NCI-H510A (cell line): ENCODE measurements around the gene NAALADL1.
"Not testable (repeated sequence)": the region's sequence is repeated elsewhere in the genome, so short reads cannot be mapped to it uniquely, and the experiment has no call there.

ENCODE experiments used
- DNase-seq: peaks from one replicate; lab custom pipeline; 2025; lab: John Stamatoyannopoulos, UW

Gene NAALADL1

DNA sequence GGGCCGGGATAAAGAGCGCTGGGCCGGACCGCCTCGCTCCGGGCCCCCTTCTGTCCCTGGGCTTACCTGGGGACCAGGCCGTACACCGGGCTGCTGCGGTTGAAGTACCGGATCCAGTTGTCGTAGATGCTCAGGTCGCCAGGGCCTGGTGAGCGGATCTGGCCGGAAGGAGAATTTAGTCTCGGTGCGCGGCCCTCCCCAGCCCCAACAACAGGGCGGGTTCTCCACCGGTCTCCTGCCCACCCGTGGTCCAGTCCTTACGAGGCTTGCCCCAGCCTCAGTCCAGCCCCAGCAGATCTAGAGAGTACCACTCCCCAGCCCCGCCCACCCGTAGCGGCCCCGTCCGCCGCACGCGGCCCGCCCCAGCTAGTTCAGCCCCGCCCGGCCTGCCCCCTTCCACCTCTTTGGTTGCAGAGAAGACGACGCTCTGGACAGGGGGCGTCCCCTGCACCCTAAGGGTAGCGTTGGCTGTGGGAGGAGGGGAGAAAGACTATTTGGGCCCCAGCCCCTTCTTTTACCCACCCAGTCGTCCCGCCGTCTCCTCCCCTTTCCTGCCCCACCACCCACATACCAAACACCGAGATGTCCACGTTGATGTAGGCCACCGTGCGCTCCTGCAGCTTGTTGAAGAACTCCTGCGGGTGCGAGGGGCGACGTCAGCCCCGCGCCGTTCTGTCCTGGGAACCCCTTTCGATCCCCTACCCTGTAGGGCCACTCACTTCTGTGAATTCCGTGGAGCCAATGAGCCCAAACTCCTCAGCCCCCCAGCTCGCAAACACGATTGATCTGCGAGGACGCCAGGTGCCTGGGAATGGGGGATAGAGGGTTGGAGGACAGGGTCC lies 10.6 kb downstream of the NAALADL1 start:
- no peak for DNase-seq

DNA sequence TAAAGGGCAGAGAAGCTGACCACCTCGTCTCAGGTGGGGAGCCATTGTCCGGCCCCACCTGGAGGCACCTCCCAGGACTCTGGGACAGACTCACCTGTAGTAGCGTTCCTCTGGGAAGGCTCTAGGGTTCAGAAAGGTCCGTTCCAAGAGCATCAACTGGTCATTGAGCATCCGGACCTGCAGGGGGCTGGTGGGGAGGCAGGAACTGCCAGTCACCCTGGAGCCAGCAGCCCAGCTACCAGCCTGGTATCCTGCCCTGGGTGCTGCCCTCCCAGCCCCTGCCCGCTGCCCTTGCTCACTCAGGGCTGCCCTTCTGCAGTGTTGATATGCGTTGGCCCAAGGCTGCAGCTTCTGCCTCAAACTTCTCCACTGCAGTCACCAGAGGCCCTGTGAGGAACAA lies 12.6 kb downstream of the NAALADL1 start:
- DNase-seq: no peak

- no peak for DNase-seq
Measured at GRCh38 chr11:65045061-65045460, 13.3 kb downstream of the NAALADL1 start.

DNA sequence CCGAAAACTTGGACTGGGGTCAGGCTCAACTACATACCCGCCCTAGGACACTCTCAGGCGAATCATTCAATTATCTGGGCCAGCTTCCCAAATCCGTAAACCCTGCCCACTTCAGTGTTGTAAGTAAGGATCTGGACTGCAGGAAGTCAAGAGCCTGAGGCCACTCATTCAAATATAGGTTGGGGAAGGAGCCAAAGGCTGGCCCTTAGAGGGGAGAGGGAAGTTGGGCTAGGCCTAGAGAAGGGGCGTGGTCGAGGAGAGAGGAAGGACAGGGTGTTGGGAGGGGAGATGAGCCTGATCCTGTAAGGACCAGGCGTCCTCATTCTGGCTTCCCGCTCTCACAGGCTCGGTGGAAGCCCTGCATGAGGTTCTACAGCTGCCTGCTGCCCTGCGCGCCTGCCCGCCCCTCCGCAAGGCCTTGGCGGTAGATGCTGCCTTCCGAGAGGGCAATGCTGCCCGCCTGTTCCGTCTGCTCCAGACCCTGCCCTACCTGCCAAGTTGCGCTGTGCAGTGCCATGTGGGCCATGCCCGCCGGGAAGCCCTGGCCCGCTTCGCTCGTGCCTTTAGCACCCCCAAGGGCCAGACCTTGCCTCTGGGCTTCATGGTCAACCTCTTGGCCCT lies 14.4 kb downstream of the NAALADL1 start:
- no peak for DNase-seq

- no peak for DNase-seq
Measured at GRCh38 chr11:65042891-65043290, 15.5 kb downstream of the NAALADL1 start.

DNA sequence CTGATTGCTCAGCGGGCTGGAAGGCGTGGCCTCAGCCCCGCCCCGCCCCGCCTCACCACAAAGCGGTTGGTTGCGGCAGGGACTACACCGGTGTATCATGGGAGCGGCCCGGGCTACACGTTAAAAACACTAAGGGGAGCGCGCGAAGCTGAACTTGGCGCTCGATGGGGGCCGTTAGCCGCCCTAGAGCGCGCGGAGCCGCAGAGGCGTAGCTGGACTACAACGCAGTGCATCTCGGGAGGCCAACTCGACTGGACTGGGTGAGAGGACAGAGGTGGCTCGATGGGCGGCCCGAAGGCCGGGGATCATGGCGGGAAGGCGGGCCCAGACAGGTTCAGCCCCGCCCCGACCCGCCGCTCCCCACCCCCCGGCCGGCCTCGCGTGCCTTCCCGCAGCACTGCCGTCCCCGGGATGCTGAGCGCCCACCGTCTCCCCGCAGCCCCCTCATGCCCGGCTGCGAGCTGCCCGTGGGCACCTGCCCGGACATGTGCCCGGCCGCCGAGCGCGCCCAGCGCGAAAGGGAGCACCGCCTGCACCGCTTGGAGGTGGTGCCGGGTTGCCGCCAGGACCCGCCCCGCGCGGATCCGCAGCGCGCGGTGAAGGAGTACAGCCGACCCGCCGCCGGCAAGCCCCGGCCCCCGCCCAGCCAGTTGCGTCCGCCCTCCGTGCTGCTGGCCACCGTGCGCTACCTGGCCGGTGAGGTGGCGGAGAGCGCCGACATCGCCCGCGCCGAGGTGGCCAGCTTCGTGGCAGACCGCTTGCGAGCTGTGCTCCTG lies 17.3 kb downstream of the NAALADL1 start, which contains the start of gene SAC3D1:
Gene SAC3D1 (plus strand): TSS at position 364 of the 776 bp plus-strand sequence. CDS start 83 bp downstream, at position 447.
- peak; percentile 98 for DNase-seq

DNA sequence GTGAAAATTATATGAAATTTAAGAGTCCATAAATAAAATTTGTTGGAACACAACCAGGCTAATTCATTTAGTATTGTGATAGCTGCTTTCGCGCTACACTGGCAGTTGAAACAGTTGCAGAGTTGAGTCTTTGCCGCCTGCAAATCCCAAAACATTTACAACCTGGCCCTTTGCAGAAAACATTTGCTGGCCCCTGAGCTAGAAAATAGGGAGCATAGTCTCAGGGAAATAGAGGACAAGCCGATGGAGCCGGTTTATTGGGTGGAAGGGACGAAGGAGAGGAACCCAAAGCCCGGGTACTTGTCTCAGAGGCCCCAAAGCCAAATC lies 17.9 kb downstream of the NAALADL1 start:
- no peak for DNase-seq

GRCh38 chr11:65036931-65037330 lies 21.4 kb downstream of the NAALADL1 start:
- no peak for DNase-seq

- no peak for DNase-seq
Measured at GRCh38 chr11:65035579-65035978, 22.8 kb downstream of the NAALADL1 start.

DNA sequence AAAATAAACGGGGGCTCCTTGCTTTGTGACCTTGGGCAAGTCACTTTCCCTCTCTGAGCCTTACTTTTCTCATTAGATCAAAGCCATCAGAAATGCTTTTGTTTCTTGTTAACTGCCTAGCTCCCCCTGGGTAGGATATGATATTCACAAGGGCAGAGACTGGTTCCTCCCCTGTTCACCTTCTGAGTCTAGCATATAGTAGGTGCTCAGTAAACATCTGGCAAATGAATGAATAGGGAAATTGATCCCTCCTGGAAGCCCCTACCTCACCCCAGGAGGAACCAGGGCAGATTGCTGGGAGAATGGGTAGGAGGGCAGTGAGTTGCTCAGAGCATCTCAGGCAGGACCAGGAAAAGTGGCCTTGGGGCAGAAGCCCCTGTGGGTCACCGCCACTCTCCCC lies 23.9 kb downstream of the NAALADL1 start:
- no peak for DNase-seq

DNA sequence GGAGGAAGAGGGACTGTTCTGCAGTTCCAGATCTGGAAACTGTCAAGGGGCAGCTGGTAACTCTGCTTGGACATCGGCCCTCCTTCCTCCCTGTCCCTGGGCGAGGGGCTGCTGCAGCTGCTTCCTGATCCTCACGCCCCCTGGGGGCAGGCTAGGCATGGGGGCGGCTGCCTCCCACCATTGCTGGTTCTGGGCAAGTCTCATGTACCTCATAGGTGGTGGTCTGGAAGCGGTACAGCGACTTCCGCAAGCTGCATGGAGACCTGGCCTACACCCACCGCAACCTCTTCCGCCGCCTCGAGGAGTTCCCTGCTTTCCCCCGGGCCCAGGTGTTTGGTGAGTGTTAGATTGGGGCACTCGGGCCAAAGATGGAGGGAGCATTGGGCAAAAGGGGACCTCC lies 26.1 kb downstream of the NAALADL1 start:
- no peak for DNase-seq

DNA sequence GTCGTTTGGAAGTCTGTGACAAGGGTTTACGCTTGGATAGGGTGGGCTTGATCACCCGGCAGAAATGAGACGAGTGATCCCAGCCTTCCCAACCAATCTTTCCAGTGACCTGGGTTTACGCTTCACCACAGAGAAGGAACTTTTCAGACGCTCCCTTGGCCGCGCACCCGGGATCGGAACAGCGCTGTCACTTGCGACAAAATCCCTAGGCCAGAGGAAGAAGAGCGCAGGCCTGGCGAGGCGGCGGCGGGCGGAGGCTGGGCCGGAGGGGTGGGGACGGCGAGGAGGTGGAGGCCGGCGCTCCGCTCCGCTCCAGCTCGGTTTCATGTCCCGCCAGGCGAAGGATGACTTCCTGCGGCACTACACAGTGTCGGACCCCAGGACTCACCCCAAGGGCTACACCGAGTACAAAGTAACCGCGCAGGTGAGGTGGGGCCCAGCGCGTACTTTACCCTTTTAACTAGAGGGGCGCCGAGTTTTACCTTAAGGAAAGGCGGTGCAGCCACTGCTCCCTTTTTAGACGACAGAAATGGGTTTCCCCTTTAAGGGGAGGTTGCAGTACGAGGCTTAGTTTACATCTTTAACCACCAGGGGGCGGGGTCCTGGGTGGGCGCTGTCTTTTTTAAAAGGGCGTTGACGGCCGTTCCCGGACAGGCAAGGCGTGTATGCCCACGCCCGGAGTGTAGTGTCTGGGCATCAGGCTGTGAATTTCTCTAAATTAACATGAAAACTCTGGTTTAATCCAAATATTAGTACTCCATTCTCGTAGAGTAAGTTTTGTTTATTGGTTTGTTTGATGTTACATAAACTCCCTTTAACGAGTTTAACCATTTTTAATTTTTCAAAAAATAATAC lies 30.9 kb downstream of the NAALADL1 start, which contains the start of gene SNX15:
Gene SNX15 (plus strand): TSS at position 227 of the 855 bp plus-strand sequence. CDS start 99 bp downstream, at position 326.
- peak; percentile 96 for DNase-seq

- no peak for DNase-seq
Measured at GRCh38 chr11:65026810-65027209, 31.5 kb downstream of the NAALADL1 start.

DNA sequence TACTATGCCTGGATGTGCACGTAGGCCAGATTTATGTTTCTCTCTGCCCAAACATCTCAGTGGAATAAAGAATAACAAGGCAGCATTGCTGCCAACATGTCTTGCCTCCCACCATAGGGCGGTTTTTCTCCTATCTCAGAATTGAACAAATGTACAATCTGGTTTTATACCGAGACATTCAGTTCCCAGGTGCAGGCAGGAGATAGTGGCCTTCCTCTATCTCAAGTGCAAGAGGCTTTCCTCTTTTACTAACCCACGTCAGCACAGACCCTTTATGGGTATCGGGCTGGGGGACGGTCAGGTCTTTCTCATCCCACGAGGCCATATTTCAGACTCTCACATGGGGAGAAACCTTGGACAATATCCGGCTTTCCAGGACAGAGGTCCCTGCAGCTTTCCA lies 34.9 kb downstream of the NAALADL1 start:
- not testable (repeated sequence) for DNase-seq

DNA sequence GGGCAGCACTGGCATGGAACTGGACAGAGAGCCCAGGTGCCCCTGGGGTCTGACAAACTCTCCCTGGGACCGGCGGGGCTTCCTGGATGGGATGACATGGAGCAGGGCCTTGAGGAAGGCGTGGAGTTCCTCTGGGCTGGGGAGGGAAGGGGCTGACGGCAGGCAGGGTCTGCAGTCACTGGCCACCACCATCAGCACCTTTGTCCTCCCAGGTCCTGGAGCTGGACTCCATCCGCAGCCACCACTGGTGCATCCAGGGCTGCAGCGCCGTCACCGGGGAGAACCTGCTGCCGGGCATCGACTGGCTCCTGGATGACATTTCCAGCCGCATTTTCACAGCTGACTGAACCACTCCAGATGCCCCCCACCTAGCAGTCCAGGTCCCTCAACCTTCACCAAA lies 36.8 kb downstream of the NAALADL1 start:
- DNase-seq: no peak

GRCh38 chr11:65021003-65021402 lies 37.4 kb downstream of the NAALADL1 start:
- DNase-seq: no peak

DNA sequence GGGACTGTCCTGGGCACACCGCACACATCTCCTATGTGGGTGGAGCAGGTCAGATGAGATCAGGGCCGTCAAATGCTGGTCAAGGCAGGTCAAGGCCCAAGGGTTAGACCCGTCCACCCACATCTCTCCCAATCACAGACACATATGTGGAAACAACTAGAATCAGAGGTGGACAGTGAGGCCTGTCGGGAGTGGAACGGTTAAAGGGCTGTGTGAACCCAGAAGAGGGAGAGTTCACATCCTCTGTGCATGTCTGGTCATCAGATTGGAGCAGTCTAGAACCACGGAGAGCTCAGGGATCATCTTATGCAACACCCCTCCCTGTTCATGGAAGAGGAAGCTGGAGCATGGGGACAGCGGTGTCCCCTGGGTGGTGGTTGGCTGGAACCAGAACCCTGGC lies 38.5 kb downstream of the NAALADL1 start:
- DNase-seq: no peak

- DNase-seq: no peak
Measured at GRCh38 chr11:65017937-65018336, 40.4 kb downstream of the NAALADL1 start.

GRCh38 chr11:65016705-65017104 lies 41.6 kb downstream of the NAALADL1 start:
- DNase-seq: no peak

DNA sequence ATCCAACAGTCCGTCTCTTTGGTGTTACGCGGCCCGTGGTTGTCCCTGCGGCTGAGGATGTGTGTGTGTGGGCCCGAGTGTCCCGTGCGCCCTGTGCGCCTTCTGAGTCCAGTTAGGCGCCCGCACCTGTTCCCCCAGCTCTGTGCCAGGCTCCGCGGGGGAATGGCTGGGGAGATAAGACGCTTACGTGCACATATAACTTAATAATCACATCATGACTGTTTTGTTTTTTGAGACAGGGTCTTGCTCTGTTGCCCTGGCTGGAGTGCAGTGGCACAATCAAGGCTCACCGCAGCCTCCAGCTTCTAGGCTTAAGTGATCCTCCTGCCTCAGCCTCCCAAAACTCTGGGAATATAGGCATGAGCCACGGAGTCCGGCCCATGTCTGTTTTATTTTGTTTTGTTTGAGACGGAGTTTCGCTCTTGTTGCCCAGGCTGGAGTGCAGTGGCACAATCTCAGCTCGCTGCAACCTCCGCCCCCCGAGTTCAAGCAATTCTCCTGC lies 43.6 kb downstream of the NAALADL1 start:
- no peak for DNase-seq

DNA sequence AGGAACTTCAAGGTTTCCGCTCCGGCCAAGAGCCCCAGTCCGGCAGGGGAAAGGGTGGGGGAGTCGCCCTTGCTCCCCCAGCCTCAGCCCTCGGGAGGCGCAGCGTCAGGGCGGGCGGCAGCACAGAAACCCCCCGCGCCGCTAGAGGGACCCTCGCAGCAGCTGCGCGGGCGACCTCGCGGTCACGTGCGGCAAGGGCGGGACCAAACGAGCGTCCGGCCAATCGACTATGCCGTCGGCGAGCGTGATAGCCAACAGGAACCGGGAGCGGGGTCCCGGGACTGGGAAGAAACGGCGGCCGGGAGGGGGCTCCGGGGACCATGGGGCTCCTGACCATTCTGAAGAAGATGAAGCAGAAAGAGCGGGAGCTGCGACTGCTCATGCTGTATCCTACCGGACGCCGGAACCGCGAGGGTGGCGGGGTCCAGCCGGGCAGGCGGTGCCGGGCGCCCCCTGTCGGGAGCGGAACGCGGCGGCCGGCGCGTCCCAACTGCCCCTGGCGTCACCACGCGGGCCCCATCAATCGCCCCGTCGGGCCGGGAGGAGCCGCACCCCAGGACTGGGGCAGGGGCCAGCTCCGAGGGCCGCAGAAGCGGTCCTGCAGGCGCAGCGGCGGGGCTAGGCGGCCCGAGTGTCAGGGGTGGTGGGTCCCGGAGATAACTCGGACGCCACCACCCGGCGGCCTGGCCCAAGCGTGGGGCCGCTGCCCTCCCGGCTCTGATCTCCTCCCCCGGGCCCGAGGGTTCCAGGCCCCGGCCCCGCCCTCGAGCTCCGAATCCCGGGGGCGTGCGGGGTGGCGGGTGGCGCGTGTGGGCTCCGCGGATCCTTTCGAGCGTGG lies 44.2 kb downstream of the NAALADL1 start, which contains the start of gene ARL2:
Gene ARL2 (plus strand): TSS at position 273 of the 838 bp plus-strand sequence. CDS start 48 bp downstream, at position 321.
- peak; percentile 90 for DNase-seq
